ENCODE results near the gene LCOR. TPM values are rescaled to one million over a fixed set of nuclear protein-coding genes. Genes with fewer than 3 reads are reported as not detected.

Gene LCOR
- total and polyA plus RNA-seq, 2 of the 13 experiments (the other 11 are each of a cell fraction or from before 2014, with no cell fraction given), result 12.4 to 23.7 TPM

DNA sequence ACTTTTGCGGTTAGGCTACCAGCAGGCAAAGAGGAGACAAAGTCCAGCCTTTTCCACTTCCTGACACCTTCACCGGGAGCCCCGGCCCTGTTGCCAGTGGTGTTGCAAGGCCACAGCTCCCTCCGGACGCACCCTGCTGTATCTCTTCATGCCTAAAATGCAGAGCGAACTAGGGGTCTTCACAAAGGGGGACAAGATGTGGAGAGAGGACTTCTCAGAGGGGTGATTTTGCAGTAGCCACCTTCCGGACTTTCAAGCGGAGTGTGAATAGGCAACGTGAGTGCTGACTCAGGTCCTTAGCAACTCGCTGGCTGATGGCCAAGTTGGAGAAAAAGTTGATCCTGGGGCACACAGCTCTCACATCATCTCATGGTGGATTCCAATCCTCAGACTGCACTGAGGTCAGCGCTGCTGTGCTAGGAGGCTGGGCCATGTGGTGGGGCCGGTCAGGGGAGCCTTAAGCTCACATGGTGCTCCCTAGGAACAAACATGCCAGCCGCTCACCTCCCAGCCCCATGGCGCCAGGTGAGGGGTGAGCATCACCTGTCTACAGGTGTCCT lies 166.3 kb downstream of the LCOR start (continued):
- TF ChIP-seq, protein P1, sequence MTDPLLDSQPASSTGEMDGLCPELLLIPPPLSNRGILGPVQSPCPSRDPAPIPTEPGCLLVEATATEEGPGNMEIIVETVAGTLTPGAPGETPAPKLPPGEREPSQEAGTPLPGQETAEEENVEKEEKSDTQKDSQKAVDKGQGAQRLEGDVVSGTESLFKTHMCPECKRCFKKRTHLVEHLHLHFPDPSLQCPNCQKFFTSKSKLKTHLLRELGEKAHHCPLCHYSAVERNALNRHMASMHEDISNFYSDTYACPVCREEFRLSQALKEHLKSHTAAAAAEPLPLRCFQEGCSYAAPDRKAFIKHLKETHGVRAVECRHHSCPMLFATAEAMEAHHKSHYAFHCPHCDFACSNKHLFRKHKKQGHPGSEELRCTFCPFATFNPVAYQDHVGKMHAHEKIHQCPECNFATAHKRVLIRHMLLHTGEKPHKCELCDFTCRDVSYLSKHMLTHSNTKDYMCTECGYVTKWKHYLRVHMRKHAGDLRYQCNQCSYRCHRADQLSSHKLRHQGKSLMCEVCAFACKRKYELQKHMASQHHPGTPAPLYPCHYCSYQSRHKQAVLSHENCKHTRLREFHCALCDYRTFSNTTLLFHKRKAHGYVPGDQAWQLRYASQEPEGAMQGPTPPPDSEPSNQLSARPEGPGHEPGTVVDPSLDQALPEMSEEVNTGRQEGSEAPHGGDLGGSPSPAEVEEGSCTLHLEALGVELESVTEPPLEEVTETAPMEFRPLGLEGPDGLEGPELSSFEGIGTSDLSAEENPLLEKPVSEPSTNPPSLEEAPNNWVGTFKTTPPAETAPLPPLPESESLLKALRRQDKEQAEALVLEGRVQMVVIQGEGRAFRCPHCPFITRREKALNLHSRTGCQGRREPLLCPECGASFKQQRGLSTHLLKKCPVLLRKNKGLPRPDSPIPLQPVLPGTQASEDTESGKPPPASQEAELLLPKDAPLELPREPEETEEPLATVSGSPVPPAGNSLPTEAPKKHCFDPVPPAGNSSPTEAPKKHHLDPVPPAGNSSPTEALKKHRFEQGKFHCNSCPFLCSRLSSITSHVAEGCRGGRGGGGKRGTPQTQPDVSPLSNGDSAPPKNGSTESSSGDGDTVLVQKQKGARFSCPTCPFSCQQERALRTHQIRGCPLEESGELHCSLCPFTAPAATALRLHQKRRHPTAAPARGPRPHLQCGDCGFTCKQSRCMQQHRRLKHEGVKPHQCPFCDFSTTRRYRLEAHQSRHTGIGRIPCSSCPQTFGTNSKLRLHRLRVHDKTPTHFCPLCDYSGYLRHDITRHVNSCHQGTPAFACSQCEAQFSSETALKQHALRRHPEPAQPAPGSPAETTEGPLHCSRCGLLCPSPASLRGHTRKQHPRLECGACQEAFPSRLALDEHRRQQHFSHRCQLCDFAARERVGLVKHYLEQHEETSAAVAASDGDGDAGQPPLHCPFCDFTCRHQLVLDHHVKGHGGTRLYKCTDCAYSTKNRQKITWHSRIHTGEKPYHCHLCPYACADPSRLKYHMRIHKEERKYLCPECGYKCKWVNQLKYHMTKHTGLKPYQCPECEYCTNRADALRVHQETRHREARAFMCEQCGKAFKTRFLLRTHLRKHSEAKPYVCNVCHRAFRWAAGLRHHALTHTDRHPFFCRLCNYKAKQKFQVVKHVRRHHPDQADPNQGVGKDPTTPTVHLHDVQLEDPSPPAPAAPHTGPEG (CRISPR knock-in tag; IDR thresholded peaks at IDR 0.05), result no peak
- TF ChIP-seq MLLT10 (CRISPR knock-in tag; IDR thresholded peaks at IDR 0.05) (no peak), YEATS4 (CRISPR knock-in tag; IDR thresholded peaks at IDR 0.05; ENCODE audit: borderline replicate concordance) (peak; percentile 2; the same call in 1 of the 2 replicates), ZNF556 (CRISPR knock-in tag; IDR thresholded peaks at IDR 0.05; ENCODE audit: borderline replicate concordance) (no peak; the same call in 1 of the 2 replicates), ZFYVE20 (CRISPR knock-in tag; IDR thresholded peaks at IDR 0.05; ENCODE audit: borderline replicate concordance, low read depth) (no peak), YEATS2 (CRISPR knock-in tag; IDR thresholded peaks at IDR 0.05; ENCODE audit: borderline replicate concordance) (no peak), CBX1 (IDR thresholded peaks at IDR 0.05; ENCODE audit: low read depth) (no peak), RARG (CRISPR knock-in tag; IDR thresholded peaks at IDR 0.05; ENCODE audit: low read depth) (no peak), U2AF1 (optimal IDR thresholded peaks at IDR 0.05; ENCODE audit: low read depth, low read length) (no peak), MEIS2 (CRISPR knock-in tag; IDR thresholded peaks at IDR 0.05) (no peak), LCORL (IDR thresholded peaks at IDR 0.05) (no peak), LCORL (CRISPR knock-in tag; IDR thresholded peaks at IDR 0.05) (peak; percentile 82), MEF2D (CRISPR knock-in tag; IDR thresholded peaks at IDR 0.05) (no peak; the same call in 1 of the 2 replicates)
- TF ChIP-seq, protein P2, sequence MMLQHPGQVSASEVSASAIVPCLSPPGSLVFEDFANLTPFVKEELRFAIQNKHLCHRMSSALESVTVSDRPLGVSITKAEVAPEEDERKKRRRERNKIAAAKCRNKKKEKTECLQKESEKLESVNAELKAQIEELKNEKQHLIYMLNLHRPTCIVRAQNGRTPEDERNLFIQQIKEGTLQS (CRISPR knock-in tag; IDR thresholded peaks at IDR 0.05), result no peak
- TF ChIP-seq, protein P3, sequence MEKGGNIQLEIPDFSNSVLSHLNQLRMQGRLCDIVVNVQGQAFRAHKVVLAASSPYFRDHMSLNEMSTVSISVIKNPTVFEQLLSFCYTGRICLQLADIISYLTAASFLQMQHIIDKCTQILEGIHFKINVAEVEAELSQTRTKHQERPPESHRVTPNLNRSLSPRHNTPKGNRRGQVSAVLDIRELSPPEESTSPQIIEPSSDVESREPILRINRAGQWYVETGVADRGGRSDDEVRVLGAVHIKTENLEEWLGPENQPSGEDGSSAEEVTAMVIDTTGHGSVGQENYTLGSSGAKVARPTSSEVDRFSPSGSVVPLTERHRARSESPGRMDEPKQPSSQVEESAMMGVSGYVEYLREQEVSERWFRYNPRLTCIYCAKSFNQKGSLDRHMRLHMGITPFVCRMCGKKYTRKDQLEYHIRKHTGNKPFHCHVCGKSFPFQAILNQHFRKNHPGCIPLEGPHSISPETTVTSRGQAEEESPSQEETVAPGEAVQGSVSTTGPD (CRISPR knock-in tag; IDR thresholded peaks at IDR 0.05), result 0 out of 2 replicates have a peak, but pooled peaks have one; percentile 23
- TF ChIP-seq, protein P4, sequence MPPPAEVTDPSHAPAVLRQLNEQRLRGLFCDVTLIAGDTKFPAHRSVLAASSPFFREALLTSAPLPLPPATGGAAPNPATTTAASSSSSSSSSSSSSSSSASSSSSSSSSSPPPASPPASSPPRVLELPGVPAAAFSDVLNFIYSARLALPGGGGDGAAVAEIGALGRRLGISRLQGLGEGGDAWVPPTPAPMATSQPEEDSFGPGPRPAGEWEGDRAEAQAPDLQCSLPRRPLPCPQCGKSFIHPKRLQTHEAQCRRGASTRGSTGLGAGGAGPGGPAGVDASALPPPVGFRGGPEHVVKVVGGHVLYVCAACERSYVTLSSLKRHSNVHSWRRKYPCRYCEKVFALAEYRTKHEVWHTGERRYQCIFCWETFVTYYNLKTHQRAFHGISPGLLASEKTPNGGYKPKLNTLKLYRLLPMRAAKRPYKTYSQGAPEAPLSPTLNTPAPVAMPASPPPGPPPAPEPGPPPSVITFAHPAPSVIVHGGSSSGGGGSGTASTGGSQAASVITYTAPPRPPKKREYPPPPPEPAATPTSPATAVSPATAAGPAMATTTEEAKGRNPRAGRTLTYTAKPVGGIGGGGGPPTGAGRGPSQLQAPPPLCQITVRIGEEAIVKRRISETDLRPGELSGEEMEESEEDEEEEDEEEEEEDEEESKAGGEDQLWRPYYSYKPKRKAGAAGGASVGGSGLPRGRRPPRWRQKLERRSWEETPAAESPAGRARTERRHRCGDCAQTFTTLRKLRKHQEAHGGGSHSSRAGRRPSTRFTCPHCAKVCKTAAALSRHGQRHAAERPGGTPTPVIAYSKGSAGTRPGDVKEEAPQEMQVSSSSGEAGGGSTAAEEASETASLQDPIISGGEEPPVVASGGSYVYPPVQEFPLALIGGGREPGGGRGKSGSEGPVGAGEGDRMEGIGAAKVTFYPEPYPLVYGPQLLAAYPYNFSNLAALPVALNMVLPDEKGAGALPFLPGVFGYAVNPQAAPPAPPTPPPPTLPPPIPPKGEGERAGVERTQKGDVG (CRISPR knock-in tag; IDR thresholded peaks at IDR 0.05; ENCODE audit: borderline replicate concordance), result 0 out of 2 replicates have a peak, but pooled peaks have one; percentile 46
